Peyer's patch (tissue), 4 donors: ENCODE results near the gene CADM4. TPM values are rescaled to one million over a fixed set of nuclear protein-coding genes. Genes with fewer than 3 reads are reported as not detected.
"Not testable (repeated sequence)": the region's sequence is repeated elsewhere in the genome, so short reads cannot be mapped to it uniquely, and the experiment has no call there.

Experiments
- DNase-seq, 3 donors: peaks; one replicate each; pipeline ENCODE4 v3.0.0-alpha.2; 2017 to 2019
- H3K27ac ChIP-seq, 4 donors: fragments of 200-600 bp; sonication (generic); one replicate each; pipeline ENCODE4 v1.5.1; 2016 to 2019
- H3K27me3 ChIP-seq, 2 donors: fragments of 200-600 bp; sonication (generic); one replicate each; pipeline ENCODE4 v1.5.1; 2019
- H3K36me3 ChIP-seq, 3 donors: fragments of 200-600 bp; sonication (generic); one replicate each; pipeline ENCODE4 v1.5.1; 2016 to 2019
- H3K4me1 ChIP-seq, 4 donors: fragments of 200-600 bp; sonication (generic); one replicate each; pipeline ENCODE4 v1.5.1; 2016 to 2019
- H3K4me3 ChIP-seq, 4 donors: fragments of 200-600 bp; sonication (generic); 1 replicate in 3 of 4; 2 replicates in 1 of 4; pipeline ENCODE4 v1.5.1; 2016 to 2019; ENCODE audit warnings: mild to moderate bottlenecking in 1 of 4
- H3K9me3 ChIP-seq, 4 donors: fragments of 200-600 bp; sonication (generic); one replicate each; pipeline ENCODE4 v1.5.1; 2016 to 2019; ENCODE audit warnings: mild to moderate bottlenecking in 1 of 4
- POLR2A ChIP-seq, 2 donors: fragments of 450-650 bp; IDR thresholded peaks; one replicate each; pipeline ENCODE4 v1.5.1; 2017; ENCODE audit warnings: antibody characterized with exemption in 2 of 2, mild to moderate bottlenecking in 2 of 2, moderate library complexity in 2 of 2
- total RNA-seq, 4 donors: library from RNA; depleted of rRNA; stranded (reverse); fragments of >200 nt; gene quantifications; one replicate each; pipeline ENCODE4 v1.1.0, GENCODE V29; 2016
- TF ChIP-seq, protein P1 (sequence below), 6 experiments: fragments of 450-650 bp in 4 of 6; fragments of 200-600 bp in 2 of 6; sonication (generic) in 1 of 6; IDR thresholded peaks; one replicate each; pipeline ENCODE4 v1.5.1; 2017 to 2019; ENCODE audit warnings: antibody characterized with exemption in 6 of 6, mild to moderate bottlenecking in 3 of 6, moderate library complexity in 1 of 6

Gene CADM4
- total RNA-seq, 4 donors from 2014 or later = 0.80 to 1.4 TPM; not detected in 2

DNA sequence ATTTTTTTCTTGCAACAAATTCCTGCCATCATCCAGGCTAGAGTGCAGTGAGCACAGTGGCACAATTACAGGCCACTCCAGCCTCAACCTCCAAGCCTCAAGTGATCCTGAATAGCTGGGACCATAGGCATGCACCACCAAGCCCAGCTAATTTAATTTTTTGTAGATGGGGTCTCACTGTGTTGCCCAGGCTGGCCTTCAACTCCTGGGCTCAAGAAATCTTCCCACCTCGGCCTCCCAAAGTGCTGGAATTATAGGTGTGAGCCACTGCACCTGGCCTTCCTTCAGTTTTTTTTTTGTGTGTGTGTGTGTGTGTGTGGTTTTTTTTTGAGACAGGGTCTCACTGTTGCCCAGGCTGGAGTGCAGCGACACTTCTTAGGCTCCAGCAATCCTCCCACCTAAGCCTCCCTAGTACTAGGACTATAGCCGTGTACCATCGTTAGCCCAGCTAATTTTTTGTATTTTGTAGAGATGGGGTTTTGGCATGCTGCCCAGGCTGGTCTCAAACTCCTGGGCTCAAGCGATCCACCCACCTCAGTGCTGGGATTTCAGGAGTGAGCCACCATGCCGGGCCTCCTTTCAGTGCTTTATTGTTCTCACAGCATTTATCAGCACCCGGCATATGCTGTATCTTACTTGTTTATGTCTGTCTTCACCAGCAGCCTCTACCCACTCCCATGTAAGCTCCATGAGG is 33.6 kb downstream of the CADM4 start:
- no peak for DNase-seq
- no peaks in the 10 kb centered on the region for H3K27me3 ChIP-seq
- peaks cover 0 to 15% (median 0%) of the 10 kb centered on the region in 3 donors for H3K36me3 ChIP-seq
- no peak overlapping the region for H3K27ac ChIP-seq
- TF ChIP-seq POLR2A (IDR thresholded peaks at IDR 0.05) = no peak
- TF ChIP-seq, protein P1, sequence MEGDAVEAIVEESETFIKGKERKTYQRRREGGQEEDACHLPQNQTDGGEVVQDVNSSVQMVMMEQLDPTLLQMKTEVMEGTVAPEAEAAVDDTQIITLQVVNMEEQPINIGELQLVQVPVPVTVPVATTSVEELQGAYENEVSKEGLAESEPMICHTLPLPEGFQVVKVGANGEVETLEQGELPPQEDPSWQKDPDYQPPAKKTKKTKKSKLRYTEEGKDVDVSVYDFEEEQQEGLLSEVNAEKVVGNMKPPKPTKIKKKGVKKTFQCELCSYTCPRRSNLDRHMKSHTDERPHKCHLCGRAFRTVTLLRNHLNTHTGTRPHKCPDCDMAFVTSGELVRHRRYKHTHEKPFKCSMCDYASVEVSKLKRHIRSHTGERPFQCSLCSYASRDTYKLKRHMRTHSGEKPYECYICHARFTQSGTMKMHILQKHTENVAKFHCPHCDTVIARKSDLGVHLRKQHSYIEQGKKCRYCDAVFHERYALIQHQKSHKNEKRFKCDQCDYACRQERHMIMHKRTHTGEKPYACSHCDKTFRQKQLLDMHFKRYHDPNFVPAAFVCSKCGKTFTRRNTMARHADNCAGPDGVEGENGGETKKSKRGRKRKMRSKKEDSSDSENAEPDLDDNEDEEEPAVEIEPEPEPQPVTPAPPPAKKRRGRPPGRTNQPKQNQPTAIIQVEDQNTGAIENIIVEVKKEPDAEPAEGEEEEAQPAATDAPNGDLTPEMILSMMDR (IDR thresholded peaks at IDR 0.05) = no peak
- H3K4me3 ChIP-seq = no peak overlapping the region
- H3K4me1 ChIP-seq = no peaks in the 10 kb centered on the region
- H3K9me3 ChIP-seq = no peaks in the 10 kb centered on the region

DNA sequence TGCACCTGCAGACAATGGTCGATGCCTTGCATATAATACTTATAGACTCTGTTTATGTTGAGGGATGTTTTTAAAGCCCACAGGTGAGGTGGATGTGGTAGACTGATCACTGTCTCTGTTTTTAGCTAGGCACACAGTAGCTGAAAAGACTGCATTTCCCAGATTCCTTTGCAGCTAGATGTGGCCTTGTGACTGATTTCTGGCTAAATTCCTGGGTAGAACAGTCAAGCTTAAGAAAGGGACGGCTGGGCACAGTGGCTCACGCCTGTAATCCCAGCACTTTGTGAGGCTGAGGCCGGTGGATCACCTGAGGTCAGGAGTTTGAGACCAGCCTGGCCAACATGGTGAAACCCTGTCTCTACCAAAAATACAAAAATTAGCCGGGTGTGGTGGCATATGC is 39.3 kb downstream of the CADM4 start:
- H3K27me3 ChIP-seq, H3K27ac ChIP-seq, DNase-seq, H3K9me3 ChIP-seq, H3K4me3 ChIP-seq: not testable (repeated sequence)
- H3K4me1 ChIP-seq = peaks cover 0 to 17% (median 12%) of the 10 kb centered on the region in 4 donors
- peaks cover 0 to 28% (median 0%) of the 10 kb centered on the region in 3 donors for H3K36me3 ChIP-seq

DNA sequence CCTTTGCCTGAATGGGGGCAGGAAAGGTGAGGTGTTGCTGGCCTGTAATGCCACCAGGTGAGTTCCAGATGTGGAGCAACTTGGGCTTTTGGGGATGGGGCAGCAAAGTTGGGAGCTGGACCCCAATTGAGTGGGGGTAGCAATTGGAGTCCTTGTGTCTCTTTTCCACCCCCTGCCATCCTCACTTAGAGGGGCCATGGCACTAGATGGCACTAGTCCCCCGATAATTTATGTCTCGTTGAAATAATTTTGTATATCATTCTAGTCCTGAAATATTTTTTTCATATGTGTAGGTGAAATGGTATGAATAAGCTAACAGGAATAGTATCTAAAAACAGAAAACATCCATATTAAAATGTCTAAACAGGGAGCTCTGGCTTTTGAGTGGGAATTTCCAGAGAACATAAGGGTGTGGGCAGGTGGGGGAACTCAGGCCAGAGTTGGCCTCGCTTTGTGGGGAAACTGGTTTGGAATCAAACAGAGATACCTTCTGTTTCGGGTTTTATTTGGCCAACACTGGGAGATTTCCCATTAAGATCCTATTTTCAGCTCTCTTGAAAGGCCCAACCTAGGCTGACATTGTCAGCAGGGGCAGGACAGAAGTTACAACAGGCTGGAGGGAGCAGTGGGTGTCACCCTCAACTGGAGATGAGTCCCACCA is 39.9 kb downstream of the CADM4 start:
- Histone ChIP-seq H3K36me3 (peaks cover 0 to 28% (median 0%) of the 10 kb centered on the region in 3 donors), H3K4me3 (no peak overlapping the region), H3K27me3 (no peaks in the 10 kb centered on the region), H3K4me1 (peaks cover 0 to 20% (median 14%) of the 10 kb centered on the region in 4 donors), H3K9me3 (no peaks in the 10 kb centered on the region), H3K27ac (no peak overlapping the region)
- TF ChIP-seq POLR2A (IDR thresholded peaks at IDR 0.05) = no peak
- TF ChIP-seq, protein P1 (IDR thresholded peaks at IDR 0.05) = no peak
- DNase-seq = no peak

DNA sequence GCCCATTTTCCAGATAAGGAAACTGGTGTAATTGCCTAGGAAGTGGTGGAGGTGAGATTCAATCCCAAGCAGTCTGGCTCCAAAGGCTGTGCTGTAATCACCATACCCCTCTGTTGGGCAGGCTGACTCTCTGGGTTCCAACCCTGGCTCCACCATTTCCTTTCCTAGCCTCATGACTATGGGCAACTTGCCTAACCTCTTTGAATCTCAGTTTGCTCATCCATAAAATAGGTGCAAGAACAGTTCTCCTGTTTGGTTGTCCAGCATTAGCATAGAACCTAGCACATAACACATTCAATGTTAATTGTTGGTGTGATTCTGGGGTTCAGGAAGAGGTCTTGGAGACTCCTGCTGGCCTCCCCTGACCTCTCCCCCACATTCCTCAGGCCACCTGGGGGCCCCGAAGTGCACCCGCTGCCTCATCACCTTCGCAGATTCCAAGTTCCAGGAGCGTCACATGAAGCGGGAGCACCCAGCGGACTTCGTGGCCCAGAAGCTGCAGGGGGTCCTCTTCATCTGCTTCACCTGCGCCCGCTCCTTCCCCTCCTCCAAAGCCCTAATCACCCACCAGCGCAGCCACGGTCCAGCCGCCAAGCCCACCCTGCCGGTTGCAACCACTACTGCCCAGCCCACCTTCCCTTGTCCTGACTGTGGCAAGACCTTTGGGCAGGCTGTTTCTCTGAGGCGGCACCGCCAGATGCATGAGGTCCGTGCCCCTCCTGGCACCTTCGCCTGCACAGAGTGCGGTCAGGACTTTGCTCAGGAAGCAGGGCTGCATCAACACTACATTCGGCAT is 41.0 kb downstream of the CADM4 start:
- Histone ChIP-seq H3K36me3 (peaks cover 0 to 28% (median 0%) of the 10 kb centered on the region in 3 donors), H3K27me3 (no peaks in the 10 kb centered on the region), H3K4me3 (no peak overlapping the region), H3K4me1 (peaks cover 0 to 31% (median 21%) of the 10 kb centered on the region in 4 donors), H3K9me3 (no peaks in the 10 kb centered on the region), H3K27ac (no peak overlapping the region)
- TF ChIP-seq POLR2A (IDR thresholded peaks at IDR 0.05) = no peak
- TF ChIP-seq, protein P1 (IDR thresholded peaks at IDR 0.05) = no peak
- DNase-seq = no peak

DNA sequence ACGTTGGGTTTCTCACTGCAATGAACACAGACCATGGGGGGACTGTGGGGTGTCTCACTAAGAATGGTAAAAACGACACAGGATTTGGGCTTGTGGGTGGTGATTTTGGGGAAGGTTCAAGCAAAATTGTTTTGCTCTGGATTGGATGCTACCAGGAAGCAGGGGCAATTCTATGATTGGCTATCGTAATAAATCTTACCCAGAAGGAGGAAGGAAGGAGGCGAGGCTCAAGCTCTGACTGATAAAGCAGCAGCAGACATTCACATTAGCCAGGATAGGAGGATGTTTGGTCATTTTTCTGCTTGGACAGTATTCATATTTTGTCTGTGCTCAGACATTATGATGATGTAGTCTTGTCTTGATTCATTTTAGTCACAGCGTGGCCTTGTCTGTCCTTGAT is 41.8 kb downstream of the CADM4 start:
- H3K4me3 ChIP-seq = peak overlapping the region in 1 of 4 donors; percentile 64
- H3K27me3 ChIP-seq = no peaks in the 10 kb centered on the region
- H3K4me1 ChIP-seq = peaks cover 0 to 38% (median 21%) of the 10 kb centered on the region in 4 donors

More for the DNA sequence above, 41.8 kb downstream of the CADM4 start:
- TF ChIP-seq, protein P1 (IDR thresholded peaks at IDR 0.05) = no peak
- no peak for TF ChIP-seq POLR2A (IDR thresholded peaks at IDR 0.05)
- Histone ChIP-seq H3K36me3 (peaks cover 0 to 35% (median 0%) of the 10 kb centered on the region in 3 donors), H3K27ac (peak overlapping the region in 1 of 4 donors; percentile 84), H3K9me3 (no peaks in the 10 kb centered on the region)
- DNase-seq = no peak
